Neural cell (in vitro differentiated cells): ENCODE results near the gene MPDZ. TPM values are rescaled to one million over a fixed set of nuclear protein-coding genes. Genes with fewer than 3 reads are reported as not detected.
A peak's percentile ranks its signal among the peaks of the same experiment; 100 is the strongest.

Experiments
- H2AFZ ChIP-seq: fragments of 200-600, 300-800 bp; sonication (generic), shearing (Covaris generic); 2 replicates; pipeline ENCODE4 v1.6.0; 2014; ENCODE audit warnings: low read depth, mild to moderate bottlenecking, antibody characterized with exemption, low read length, moderate library complexity
- H3F3A ChIP-seq: fragments of 200-600 bp; shearing (Covaris generic); 2 replicates; pipeline ENCODE4 v1.6.1; 2016; ENCODE audit warnings: mild to moderate bottlenecking, moderate library complexity, mixed read lengths, antibody characterized with exemption, low read length; ENCODE audit not compliant: insufficient read depth, poor library complexity, severe bottlenecking
- H3K27ac ChIP-seq: fragments of 200-600, 300-800 bp; sonication (generic), shearing (Covaris generic); 2 replicates; pipeline ENCODE4 v1.5.1; 2014; ENCODE audit warnings: mild to moderate bottlenecking, low read length, moderate library complexity
- H3K27me3 ChIP-seq: fragments of 300-800, 200-600 bp; sonication (generic), shearing (Covaris generic); 2 replicates; pipeline ENCODE4 v1.6.0; 2014; ENCODE audit warnings: mild to moderate bottlenecking, low read depth, low read length, moderate library complexity; ENCODE audit not compliant: insufficient read depth
- H3K36me3 ChIP-seq: fragments of 300-800, 200-600 bp; sonication (generic), shearing (Covaris generic); 2 replicates; pipeline ENCODE4 v1.5.1; 2014; ENCODE audit warnings: mild to moderate bottlenecking, antibody characterized with exemption, low read length, moderate library complexity; ENCODE audit not compliant: insufficient read depth
- H3K4me2 ChIP-seq: fragments of 300-800, 200-600 bp; sonication (generic), shearing (Covaris generic); 2 replicates; pipeline ENCODE4 v1.6.0; 2014; ENCODE audit warnings: mild to moderate bottlenecking, low read length
- H3K4me3 ChIP-seq: fragments of 300-800, 200-600 bp; sonication (generic), shearing (Covaris generic); 2 replicates; pipeline ENCODE4 v1.5.1; 2014; ENCODE audit warnings: mild to moderate bottlenecking, low read length, moderate library complexity
- H3K79me2 ChIP-seq: fragments of 200-600 bp; shearing (Covaris generic); replicated peaks from 2 replicates; pipeline ENCODE4 v1.6.0; 2014; ENCODE audit warnings: mild to moderate bottlenecking, low read length, moderate library complexity; ENCODE audit not compliant: insufficient read depth
- H3K9ac ChIP-seq: fragments of 300-800, 200-600 bp; sonication (generic), shearing (Covaris generic); 2 replicates; pipeline ENCODE4 v1.6.1; 2016; ENCODE audit warnings: mild to moderate bottlenecking, low read length, mixed read lengths
- H3K9me2 ChIP-seq: fragments of 200-600 bp; shearing (Covaris generic); 2 replicates; pipeline ENCODE4 v1.6.1; 2016; ENCODE audit warnings: mild to moderate bottlenecking, low read length, mixed read lengths; ENCODE audit not compliant: insufficient read depth
- H3K9me3 ChIP-seq: fragments of 200-600, 300-800 bp; sonication (generic), shearing (Covaris generic); 2 replicates; pipeline ENCODE4 v1.6.1; 2016; ENCODE audit warnings: mild to moderate bottlenecking, mixed run types, low read length, moderate library complexity, mixed read lengths
- H4K20me1 ChIP-seq: fragments of 200-600 bp; shearing (Covaris generic); 2 replicates; pipeline ENCODE4 v1.6.1; 2016; ENCODE audit warnings: mild to moderate bottlenecking, mixed run types; ENCODE audit not compliant: insufficient read depth
- CTCF ChIP-seq: fragments of 450-650 bp; IDR thresholded peaks from 2 replicates; pipeline ENCODE4 v1.5.1; 2014; ENCODE audit warnings: antibody characterized with exemption, mild to moderate bottlenecking, moderate library complexity; ENCODE audit not compliant: poor library complexity, severe bottlenecking
- EP300 ChIP-seq: fragments of 450-650 bp; conservative IDR thresholded peaks from 2 replicates; pipeline ENCODE4 v1.6.1; 2014; ENCODE audit warnings: antibody characterized with exemption, mild to moderate bottlenecking, moderate library complexity; ENCODE audit not compliant: poor library complexity, severe bottlenecking
- EZH2 ChIP-seq: fragments of 200-600, 300-800 bp; shearing (Covaris generic), sonication (generic); IDR thresholded peaks from 2 replicates; pipeline ENCODE4 v1.6.1; 2014; ENCODE audit warnings: antibody characterized with exemption, low read length, borderline replicate concordance, mild to moderate bottlenecking; ENCODE audit not compliant: insufficient read depth, poor library complexity, severe bottlenecking
- MXI1 ChIP-seq: fragments of 450-650 bp; conservative IDR thresholded peaks from 2 replicates; pipeline ENCODE4 v1.6.1; 2014; ENCODE audit warnings: antibody characterized with exemption, mild to moderate bottlenecking; ENCODE audit not compliant: poor library complexity, severe bottlenecking
- POLR2AphosphoS5 ChIP-seq: IDR thresholded peaks from 2 replicates; pipeline ENCODE4 v1.6.1; 2012
- RAD21 ChIP-seq: fragments of 450-650 bp; conservative IDR thresholded peaks from 2 replicates; pipeline ENCODE4 v1.6.1; 2014; ENCODE audit warnings: antibody characterized with exemption, mild to moderate bottlenecking, moderate library complexity
- REST ChIP-seq: IDR thresholded peaks from 2 replicates; pipeline ENCODE4 v1.6.1; 2012; ENCODE audit warnings: borderline replicate concordance
- SMC3 ChIP-seq: fragments of 450-650 bp; conservative IDR thresholded peaks from 2 replicates; pipeline ENCODE4 v1.6.1; 2014; ENCODE audit warnings: antibody characterized with exemption, mild to moderate bottlenecking, moderate library complexity; ENCODE audit not compliant: poor library complexity
- TAF1 ChIP-seq: IDR thresholded peaks from 2 replicates; pipeline ENCODE4 v1.6.1; 2012; ENCODE audit warnings: low read depth
- polyA plus RNA-seq: library from polyadenylated mRNA; depleted of rRNA; stranded (reverse); fragments of >200 nt; gene quantifications from 2 replicates; pipeline ENCODE4 v1.2.3, GENCODE V29; 2014

The MPDZ gene
- polyA plus RNA-seq, 1 donor from 2014 or later: 13.1 TPM

- no peaks in the 10 kb centered on the region for H3K36me3 ChIP-seq
- no peak overlapping the region for H3K4me2 ChIP-seq
- no peak for TF ChIP-seq MXI1
- TF ChIP-seq CTCF: no peak
- TF ChIP-seq TAF1: no peak
- TF ChIP-seq POLR2AphosphoS5: no peak
- TF ChIP-seq RAD21: no peak
- TF ChIP-seq EP300: no peak
- no peak for TF ChIP-seq EZH2
- H3K4me3 ChIP-seq: no peak overlapping the region
- no peaks in the 10 kb centered on the region for H4K20me1 ChIP-seq
- no peak overlapping the region for H3K27ac ChIP-seq
- H3K79me2 ChIP-seq: peaks cover 8% of the 10 kb centered on the region
- no peaks in the 10 kb centered on the region for H3F3A ChIP-seq
- H3K27me3 ChIP-seq: no peaks in the 10 kb centered on the region
- H2AFZ ChIP-seq: no peak overlapping the region
- H3K9me3 ChIP-seq: peaks cover 5% of the 10 kb centered on the region
- no peak overlapping the region for H3K9ac ChIP-seq
- no peaks in the 10 kb centered on the region for H3K9me2 ChIP-seq
Observed at GRCh38 chr9:13252852-13253251, 26.6 kb downstream of the MPDZ start.

GRCh38 chr9:13244181-13244580 lies 35.3 kb downstream of the MPDZ start:
- H3K27ac ChIP-seq: no peak overlapping the region
- H4K20me1 ChIP-seq: no peaks in the 10 kb centered on the region
- H2AFZ ChIP-seq: no peak overlapping the region
- H3K4me2 ChIP-seq: peak overlapping the region; percentile 14
- H3F3A ChIP-seq: peaks cover 3% of the 10 kb centered on the region
- H3K9me3 ChIP-seq: no peaks in the 10 kb centered on the region
- peak overlapping the region; percentile 8 for H3K4me3 ChIP-seq
- no peaks in the 10 kb centered on the region for H3K79me2 ChIP-seq
- H3K36me3 ChIP-seq: no peaks in the 10 kb centered on the region
- H3K27me3 ChIP-seq: no peaks in the 10 kb centered on the region
- no peak overlapping the region for H3K9ac ChIP-seq
- TF ChIP-seq EP300 (peak; percentile 94), MXI1 (no peak), POLR2AphosphoS5 (peak; percentile 84)
- H3K9me2 ChIP-seq: no peaks in the 10 kb centered on the region

GRCh38 chr9:13241283-13241682 lies 38.2 kb downstream of the MPDZ start:
- Histone ChIP-seq H3K27ac (no peak overlapping the region), H3K79me2 (no peaks in the 10 kb centered on the region), H3K9ac (no peak overlapping the region), H3F3A (peaks cover 3% of the 10 kb centered on the region), H3K9me2 (no peaks in the 10 kb centered on the region), H3K4me2 (no peak overlapping the region), H3K9me3 (no peaks in the 10 kb centered on the region), H4K20me1 (no peaks in the 10 kb centered on the region), H2AFZ (no peak overlapping the region), H3K4me3 (no peak overlapping the region), H3K27me3 (no peaks in the 10 kb centered on the region), H3K36me3 (no peaks in the 10 kb centered on the region)
- no peak for TF ChIP-seq POLR2AphosphoS5
- no peak for TF ChIP-seq REST
- no peak for TF ChIP-seq SMC3
- no peak for TF ChIP-seq CTCF
